Dermis lymphatic vessel endothelial cell (primary cell): ENCODE results near the gene THSD4. TPM values are rescaled to one million over a fixed set of nuclear protein-coding genes. Genes with fewer than 3 reads are reported as not detected.

Source experiments
- total RNA-seq: library from RNA; depleted of rRNA; stranded (reverse); fragments of >200 nt; gene quantifications from 2 replicates; pipeline ENCODE4 v1.2.1, GENCODE V29; 2014

The THSD4 gene
- total RNA-seq = 23.6 and 26.3 TPM in 2 replicates

DNA sequence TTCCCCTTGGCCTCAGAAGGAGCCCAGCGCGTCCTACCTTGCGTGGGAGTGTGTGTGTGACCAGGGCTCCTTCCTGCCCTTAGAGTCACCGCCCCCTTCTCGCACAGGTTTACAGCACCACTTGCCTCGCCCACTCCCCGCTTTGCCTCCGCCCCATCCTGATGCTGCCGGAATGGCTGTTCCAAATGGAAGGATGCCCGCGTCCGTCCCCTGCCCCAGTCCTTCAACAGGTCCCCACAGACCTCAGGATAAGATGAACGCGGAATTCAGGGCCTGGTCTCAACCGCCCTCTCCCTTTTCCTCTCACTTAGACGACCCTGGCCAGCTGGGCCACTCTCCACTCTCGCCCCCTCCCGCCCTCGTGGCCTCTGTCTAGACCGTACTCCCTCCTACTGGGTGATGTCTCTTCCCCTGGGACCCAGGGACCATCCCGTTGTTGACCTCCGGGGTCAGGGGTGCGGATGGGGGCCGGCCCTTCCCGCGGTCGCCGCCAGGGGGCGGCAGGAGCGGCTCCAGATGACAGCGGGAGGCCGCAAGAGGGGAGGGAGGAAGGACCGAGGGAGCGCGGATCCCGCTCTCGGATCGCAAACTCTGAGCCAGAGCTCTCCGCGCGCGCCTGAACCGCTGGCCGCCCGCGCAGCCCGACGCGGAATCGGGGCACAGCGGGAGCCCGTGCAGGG, at the start of gene THSD4:
Gene THSD4 (plus strand): TSS at position 585 of the 680 bp plus-strand sequence.

DNA sequence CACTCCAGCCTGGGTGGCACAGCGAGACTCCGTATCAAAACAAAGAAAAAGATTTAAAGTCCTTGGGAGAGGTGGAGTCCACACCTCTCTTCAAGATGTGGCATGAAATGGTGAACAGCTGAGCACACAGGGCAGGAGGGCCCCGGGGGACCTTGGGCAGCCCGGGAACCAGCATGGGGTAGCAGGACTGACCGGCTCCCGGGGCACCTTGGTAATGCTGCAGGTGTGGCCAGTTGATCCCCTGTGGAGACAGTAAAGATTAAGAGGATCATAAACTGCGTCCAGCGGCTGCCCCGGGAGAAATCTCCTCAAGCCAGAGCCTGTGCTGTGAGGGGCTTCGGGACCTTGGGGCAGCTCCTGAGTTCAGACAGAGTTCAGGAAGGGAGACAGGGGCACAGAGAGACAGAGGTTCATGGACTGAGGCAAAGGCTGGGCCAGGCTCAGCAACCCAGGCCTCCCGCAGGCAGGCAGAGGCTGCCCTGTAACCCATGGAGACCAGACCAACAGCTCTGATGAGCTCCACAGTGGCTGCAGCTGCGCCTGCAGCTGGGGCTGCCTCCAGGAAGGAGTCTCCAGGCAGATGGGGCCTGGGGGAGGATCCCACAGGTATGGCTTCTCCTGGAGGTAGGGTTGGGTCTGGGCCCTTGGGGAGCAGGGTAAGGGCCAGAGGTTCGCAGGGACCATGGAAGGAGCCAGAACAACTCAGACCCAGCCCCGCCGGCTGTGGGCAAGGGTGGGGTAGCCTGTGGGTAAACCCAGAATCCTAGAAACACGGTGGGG, 695.2 kb downstream of the THSD4 start, which contains the start of gene NR2E3:
Gene NR2E3 (plus strand): TSS at position 299 of the 780 bp plus-strand sequence. CDS start 190 bp downstream, at position 489.

Other genes starting within 250 kb of the THSD4 start
- gene THAP10, start 223.0 kb upstream of the THSD4 start, total RNA-seq = 1.0 and 1.3 TPM in 2 replicates
- gene LRRC49, start 222.6 kb upstream of the THSD4 start, total RNA-seq = 4.9 and 6.4 TPM in 2 replicates